Karpas-422 (cell line): ENCODE results near the gene LMO1. TPM values are rescaled to one million over a fixed set of nuclear protein-coding genes. Genes with fewer than 3 reads are reported as not detected.

Experiments used
- DNase-seq: peaks from one replicate; pipeline ENCODE4 v3.0.0-alpha.2; 2015
- H2AFZ ChIP-seq: fragments of 200-600 bp; sonication (generic); 2 replicates; pipeline ENCODE4 v1.6.1; 2014; ENCODE audit warnings: antibody characterized with exemption, low read length, mixed read lengths
- H3K27ac ChIP-seq: fragments of 200-600 bp; sonication (generic); 2 replicates; pipeline ENCODE4 v1.5.1; 2014; ENCODE audit warnings: mild to moderate bottlenecking, low read length, moderate library complexity
- H3K27me3 ChIP-seq: fragments of 200-600 bp; sonication (generic); 2 replicates; pipeline ENCODE4 v1.6.1; 2014; ENCODE audit warnings: low read length, mixed read lengths
- H3K36me3 ChIP-seq: fragments of 200-600 bp; sonication (generic); 2 replicates; pipeline ENCODE4 v1.6.1; 2014; ENCODE audit warnings: low read length, mixed read lengths; ENCODE audit not compliant: insufficient read depth
- H3K4me1 ChIP-seq: fragments of 200-600 bp; sonication (generic); 2 replicates; pipeline ENCODE4 v1.6.1; 2014; ENCODE audit warnings: mild to moderate bottlenecking, low read length, mixed read lengths
- H3K4me2 ChIP-seq: fragments of 200-600 bp; sonication (generic); 2 replicates; pipeline ENCODE4 v1.6.1; 2014; ENCODE audit warnings: low read length, low read depth, mild to moderate bottlenecking; ENCODE audit not compliant: poor library complexity, severe bottlenecking
- H3K4me3 ChIP-seq: fragments of 200-600 bp; sonication (generic); 2 replicates; pipeline ENCODE4 v1.5.1; 2014; ENCODE audit warnings: mild to moderate bottlenecking, antibody characterized with exemption, low read length, mixed read lengths
- H3K79me2 ChIP-seq: fragments of 200-600 bp; sonication (generic); 2 replicates; pipeline ENCODE4 v1.6.1; 2014; ENCODE audit warnings: mild to moderate bottlenecking, low read length, mixed read lengths
- H3K9ac ChIP-seq: fragments of 200-600 bp; sonication (generic); 2 replicates; pipeline ENCODE4 v1.6.0; 2014; ENCODE audit warnings: low read length
- H3K9me2 ChIP-seq: fragments of 200-600 bp; sonication (generic), shearing (Covaris generic); replicated peaks from 2 replicates; pipeline ENCODE4 v1.6.0; 2014; ENCODE audit warnings: mild to moderate bottlenecking, low read length, moderate library complexity; ENCODE audit not compliant: insufficient read depth
- H3K9me3 ChIP-seq: fragments of 300-700, 200-600 bp; sonication (generic); 2 replicates; pipeline ENCODE4 v1.6.1; 2014; ENCODE audit warnings: low read length, mixed read lengths
- H4K20me1 ChIP-seq: fragments of 200-600 bp; sonication (generic); 2 replicates; pipeline ENCODE4 v1.6.1; 2014; ENCODE audit warnings: mild to moderate bottlenecking, antibody characterized with exemption, low read length, low read depth; ENCODE audit not compliant: insufficient read depth
- total RNA-seq: library from RNA; depleted of rRNA; stranded (reverse); fragments of >200 nt; shearing (Covaris generic); gene quantifications from 2 replicates; pipeline ENCODE4 v1.2.3, GENCODE V29; 2014; ENCODE audit warnings: low replicate concordance

LMO1 gene
- total RNA-seq, 1 experiment from 2014 or later: not detected

- DNase-seq: peak; percentile 69
- no peaks in the 10 kb centered on the region for H3K4me1 ChIP-seq
Observed at GRCh38 chr11:8209208-8209807, 54.4 kb downstream of the LMO1 start.

GRCh38 chr11:8207080-8208000, 56.3 kb downstream of the LMO1 start:
- H3K27me3 ChIP-seq: no peaks in the 10 kb centered on the region
- no peak overlapping the region for H3K9ac ChIP-seq
- H2AFZ ChIP-seq: no peak overlapping the region

More at GRCh38 chr11:8209208-8209807, 54.4 kb downstream of the LMO1 start:
- H3K36me3 ChIP-seq: no peaks in the 10 kb centered on the region
- H3K4me2 ChIP-seq: no peak overlapping the region
- no peak overlapping the region for H3K4me3 ChIP-seq
- no peaks in the 10 kb centered on the region for H3K9me2 ChIP-seq
- no peak overlapping the region for H3K27ac ChIP-seq
- no peaks in the 10 kb centered on the region for H4K20me1 ChIP-seq
- no peaks in the 10 kb centered on the region for H3K9me3 ChIP-seq
- H3K27me3 ChIP-seq: no peaks in the 10 kb centered on the region
- no peaks in the 10 kb centered on the region for H3K79me2 ChIP-seq
- H3K9ac ChIP-seq: no peak overlapping the region
- no peak overlapping the region for H2AFZ ChIP-seq

GRCh38 chr11:8206251-8207079, 57.2 kb downstream of the LMO1 start:
- no peaks in the 10 kb centered on the region for H3K27me3 ChIP-seq
- H3K79me2 ChIP-seq: no peaks in the 10 kb centered on the region
- no peaks in the 10 kb centered on the region for H3K36me3 ChIP-seq
- no peak overlapping the region for H3K27ac ChIP-seq
- DNase-seq: no peak
- no peak overlapping the region for H3K4me3 ChIP-seq
- H2AFZ ChIP-seq: no peak overlapping the region
- no peaks in the 10 kb centered on the region for H3K4me1 ChIP-seq
- H3K4me2 ChIP-seq: no peak overlapping the region
- no peaks in the 10 kb centered on the region for H3K9me2 ChIP-seq
- no peaks in the 10 kb centered on the region for H3K9me3 ChIP-seq
- no peaks in the 10 kb centered on the region for H4K20me1 ChIP-seq
- no peak overlapping the region for H3K9ac ChIP-seq

More at GRCh38 chr11:8207080-8208000, 56.3 kb downstream of the LMO1 start:
- H3K27ac ChIP-seq: no peak overlapping the region
- H3K4me2 ChIP-seq: no peak overlapping the region
- H4K20me1 ChIP-seq: no peaks in the 10 kb centered on the region
- H3K36me3 ChIP-seq: no peaks in the 10 kb centered on the region
- no peaks in the 10 kb centered on the region for H3K4me1 ChIP-seq
- no peaks in the 10 kb centered on the region for H3K79me2 ChIP-seq
- no peaks in the 10 kb centered on the region for H3K9me3 ChIP-seq
- H3K4me3 ChIP-seq: no peak overlapping the region
- no peak for DNase-seq
- H3K9me2 ChIP-seq: no peaks in the 10 kb centered on the region

GRCh38 chr11:8205566-8205965, 58.1 kb downstream of the LMO1 start:
- Histone ChIP-seq H4K20me1 (no peaks in the 10 kb centered on the region), H3K9me2 (no peaks in the 10 kb centered on the region), H3K4me3 (no peak overlapping the region), H3K27me3 (no peaks in the 10 kb centered on the region), H3K4me1 (no peaks in the 10 kb centered on the region), H3K9me3 (no peaks in the 10 kb centered on the region), H3K27ac (no peak overlapping the region), H3K9ac (no peak overlapping the region), H3K4me2 (no peak overlapping the region), H3K79me2 (no peaks in the 10 kb centered on the region), H3K36me3 (no peaks in the 10 kb centered on the region), H2AFZ (no peak overlapping the region)
- no peak for DNase-seq

- Histone ChIP-seq H3K4me2 (no peak overlapping the region), H3K27me3 (no peaks in the 10 kb centered on the region), H3K9me3 (no peaks in the 10 kb centered on the region), H3K4me3 (no peak overlapping the region), H2AFZ (no peak overlapping the region), H3K27ac (no peak overlapping the region), H4K20me1 (no peaks in the 10 kb centered on the region), H3K9ac (no peak overlapping the region), H3K36me3 (no peaks in the 10 kb centered on the region), H3K9me2 (no peaks in the 10 kb centered on the region), H3K79me2 (no peaks in the 10 kb centered on the region), H3K4me1 (no peaks in the 10 kb centered on the region)
- DNase-seq: no peak
Observed at GRCh38 chr11:8204596-8204995, 59.1 kb downstream of the LMO1 start.

- Histone ChIP-seq H3K9me3 (no peaks in the 10 kb centered on the region), H3K36me3 (no peaks in the 10 kb centered on the region), H3K27me3 (no peaks in the 10 kb centered on the region), H3K27ac (no peak overlapping the region), H3K4me2 (no peak overlapping the region), H3K4me1 (no peaks in the 10 kb centered on the region), H3K4me3 (no peak overlapping the region), H3K9ac (no peak overlapping the region), H4K20me1 (no peaks in the 10 kb centered on the region), H3K79me2 (no peaks in the 10 kb centered on the region), H2AFZ (no peak overlapping the region), H3K9me2 (no peaks in the 10 kb centered on the region)
- DNase-seq: no peak
Observed at GRCh38 chr11:8204025-8204424, 59.7 kb downstream of the LMO1 start.

- H3K27ac ChIP-seq: no peak overlapping the region
- H3K27me3 ChIP-seq: no peaks in the 10 kb centered on the region
- no peak overlapping the region for H3K4me3 ChIP-seq
- H3K9ac ChIP-seq: no peak overlapping the region
- no peaks in the 10 kb centered on the region for H3K9me3 ChIP-seq
- no peaks in the 10 kb centered on the region for H3K9me2 ChIP-seq
- no peaks in the 10 kb centered on the region for H3K36me3 ChIP-seq
- no peaks in the 10 kb centered on the region for H4K20me1 ChIP-seq
- no peak for DNase-seq
- no peak overlapping the region for H2AFZ ChIP-seq
- no peaks in the 10 kb centered on the region for H3K79me2 ChIP-seq
- no peak overlapping the region for H3K4me2 ChIP-seq
- H3K4me1 ChIP-seq: no peaks in the 10 kb centered on the region
Observed at GRCh38 chr11:8203414-8203715, 60.3 kb downstream of the LMO1 start.
